K562 (cell line): Measurements from ENCODE around the gene DGCR8.
"Not testable (repeated sequence)": the region's sequence is repeated elsewhere in the genome, so short reads cannot be mapped to it uniquely, and the experiment has no call there.

Experiments used
- FOSL1 ChIP-seq: fragments of 200-800 bp; sonication (Bioruptor generic); conservative IDR thresholded peaks from 2 replicates; pipeline ENCODE4 v1.6.1; 2016; ENCODE audit warnings: missing genetic modification characterization, missing compliant biosample characterization
- JUN ChIP-seq, 2 experiments: sonication (generic) in 1 of 2; formaldehyde crosslinking in 1 of 2; IDR thresholded peaks; 2 replicates each; pipeline versions ENCODE4 v1.6.1 to v1.8.0; 2012 to 2022; ENCODE audit warnings: borderline replicate concordance in 2 of 2, mild to moderate bottlenecking in 2 of 2, improper control_type of control experiment in 1 of 2, low read depth in 1 of 2, low read length in 1 of 2, missing genetic modification reagents in 1 of 2
- KDM4B ChIP-seq, 2 experiments: fragments of 450-650 bp in 1 of 2; sonication (generic) in 1 of 2; IDR thresholded peaks; 2 replicates each; pipeline ENCODE4 v1.6.1; 2016 to 2017; ENCODE audit warnings: borderline replicate concordance in 2 of 2, antibody characterized with exemption in 1 of 2, low read depth in 1 of 2, mild to moderate bottlenecking in 1 of 2
- MEF2D ChIP-seq: conservative IDR thresholded peaks from 2 replicates; pipeline ENCODE4 v1.6.1; 2016; ENCODE audit warnings: low read depth, missing genetic modification characterization, missing compliant biosample characterization
- MTA3 ChIP-seq: fragments of 450-650 bp; formaldehyde crosslinking; IDR thresholded peaks from 2 replicates; pipeline ENCODE4 v1.6.1; 2017; ENCODE audit warnings: mild to moderate bottlenecking, borderline replicate concordance
- POLR2AphosphoS5 ChIP-seq: IDR thresholded peaks from 2 replicates; pipeline ENCODE4 v1.6.1; 2011; ENCODE audit warnings: mild to moderate bottlenecking, low read depth, low read length, moderate library complexity; ENCODE audit not compliant: control insufficient read depth, insufficient read depth
- RNF2 ChIP-seq: sonication (generic); IDR thresholded peaks from 2 replicates; pipeline ENCODE4 v1.6.1; 2016
- SIN3A ChIP-seq, 2 experiments: fragments of 150-350 bp in 1 of 2; IDR thresholded peaks; 2 replicates each; pipeline ENCODE4 v1.6.1; 2011 to 2016; ENCODE audit warnings: borderline replicate concordance in 2 of 2, low read depth in 2 of 2, low read length in 2 of 2, mild to moderate bottlenecking in 2 of 2, moderate library complexity in 2 of 2; ENCODE audit not compliant: control insufficient read depth in 1 of 2
- SNRNP70 ChIP-seq: fragments of 200-400 bp; formaldehyde crosslinking; optimal IDR thresholded peaks from 2 replicates; pipeline ENCODE3; 2017; ENCODE audit warnings: low read depth, low read length
- STAT5B ChIP-seq: fragments of 250-450 bp; sonication (Bioruptor Pico); IDR thresholded peaks from 2 replicates; pipeline ENCODE4 v1.8.0; 2021; ENCODE audit warnings: mild to moderate bottlenecking, inconsistent platforms
- TF ChIP-seq, protein P1 (sequence below): fragments of 450-650 bp; IDR thresholded peaks from 2 replicates; pipeline ENCODE4 v1.6.1; 2018; ENCODE audit not compliant: partially characterized antibody
- TF ChIP-seq, protein P2 (sequence below): fragments of 250-450 bp; sonication (Bioruptor Pico); IDR thresholded peaks from 2 replicates; pipeline ENCODE4 v1.5.0; 2020; ENCODE audit warnings: mild to moderate bottlenecking

DNA sequence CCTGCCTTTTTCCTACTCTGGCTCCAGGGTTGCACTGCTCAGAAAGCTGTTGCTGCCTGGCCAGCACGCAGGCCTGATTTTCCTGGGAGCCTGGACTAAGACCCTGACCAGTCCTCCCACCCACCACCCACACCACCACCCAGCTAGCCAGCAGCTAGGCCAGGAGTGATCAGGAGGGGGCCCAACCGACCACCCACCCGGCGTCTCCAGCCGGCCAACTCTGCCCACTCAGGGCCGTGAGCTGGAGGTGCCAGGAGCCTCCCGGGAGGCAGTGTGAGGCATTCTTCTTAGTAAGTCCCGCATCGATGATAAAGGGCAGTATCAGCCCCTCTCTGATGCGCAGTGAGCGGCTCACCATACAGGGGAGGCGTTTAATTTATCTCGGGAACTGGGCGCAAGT lies 79.5 kb downstream of the DGCR8 start:
- not testable (repeated sequence) for TF ChIP-seq STAT5B (CRISPR knock-in tag); SNRNP70; KDM4B (IDR thresholded peaks at IDR 0.05; ENCODE audit: borderline replicate concordance in 2 of 2, low read depth in 1 of 2); POLR2AphosphoS5; RNF2; FOSL1; SIN3A (IDR thresholded peaks at IDR 0.05; ENCODE audit: borderline replicate concordance in 2 of 2, control insufficient read depth in 1 of 2, low read depth in 2 of 2, low read length in 2 of 2); JUN (IDR thresholded peaks at IDR 0.05; ENCODE audit: borderline replicate concordance, low read depth, low read length); JUN (CRISPR knock-in tag; IDR thresholded peaks at IDR 0.05; ENCODE audit: borderline replicate concordance); MTA3; MEF2D (tag)
- TF ChIP-seq, protein P1, sequence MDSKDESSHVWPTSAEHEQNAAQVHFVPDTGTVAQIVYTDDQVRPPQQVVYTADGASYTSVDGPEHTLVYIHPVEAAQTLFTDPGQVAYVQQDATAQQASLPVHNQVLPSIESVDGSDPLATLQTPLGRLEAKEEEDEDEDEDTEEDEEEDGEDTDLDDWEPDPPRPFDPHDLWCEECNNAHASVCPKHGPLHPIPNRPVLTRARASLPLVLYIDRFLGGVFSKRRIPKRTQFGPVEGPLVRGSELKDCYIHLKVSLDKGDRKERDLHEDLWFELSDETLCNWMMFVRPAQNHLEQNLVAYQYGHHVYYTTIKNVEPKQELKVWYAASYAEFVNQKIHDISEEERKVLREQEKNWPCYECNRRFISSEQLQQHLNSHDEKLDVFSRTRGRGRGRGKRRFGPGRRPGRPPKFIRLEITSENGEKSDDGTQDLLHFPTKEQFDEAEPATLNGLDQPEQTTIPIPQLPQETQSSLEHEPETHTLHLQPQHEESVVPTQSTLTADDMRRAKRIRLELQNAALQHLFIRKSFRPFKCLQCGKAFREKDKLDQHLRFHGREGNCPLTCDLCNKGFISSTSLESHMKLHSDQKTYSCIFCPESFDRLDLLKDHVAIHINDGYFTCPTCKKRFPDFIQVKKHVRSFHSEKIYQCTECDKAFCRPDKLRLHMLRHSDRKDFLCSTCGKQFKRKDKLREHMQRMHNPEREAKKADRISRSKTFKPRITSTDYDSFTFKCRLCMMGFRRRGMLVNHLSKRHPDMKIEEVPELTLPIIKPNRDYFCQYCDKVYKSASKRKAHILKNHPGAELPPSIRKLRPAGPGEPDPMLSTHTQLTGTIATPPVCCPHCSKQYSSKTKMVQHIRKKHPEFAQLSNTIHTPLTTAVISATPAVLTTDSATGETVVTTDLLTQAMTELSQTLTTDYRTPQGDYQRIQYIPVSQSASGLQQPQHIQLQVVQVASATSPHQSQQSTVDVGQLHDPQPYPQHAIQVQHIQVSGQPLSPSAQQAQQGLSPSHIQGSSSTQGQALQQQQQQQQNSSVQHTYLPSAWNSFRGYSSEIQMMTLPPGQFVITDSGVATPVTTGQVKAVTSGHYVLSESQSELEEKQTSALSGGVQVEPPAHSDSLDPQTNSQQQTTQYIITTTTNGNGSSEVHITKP = not testable (repeated sequence)
- TF ChIP-seq, protein P2, sequence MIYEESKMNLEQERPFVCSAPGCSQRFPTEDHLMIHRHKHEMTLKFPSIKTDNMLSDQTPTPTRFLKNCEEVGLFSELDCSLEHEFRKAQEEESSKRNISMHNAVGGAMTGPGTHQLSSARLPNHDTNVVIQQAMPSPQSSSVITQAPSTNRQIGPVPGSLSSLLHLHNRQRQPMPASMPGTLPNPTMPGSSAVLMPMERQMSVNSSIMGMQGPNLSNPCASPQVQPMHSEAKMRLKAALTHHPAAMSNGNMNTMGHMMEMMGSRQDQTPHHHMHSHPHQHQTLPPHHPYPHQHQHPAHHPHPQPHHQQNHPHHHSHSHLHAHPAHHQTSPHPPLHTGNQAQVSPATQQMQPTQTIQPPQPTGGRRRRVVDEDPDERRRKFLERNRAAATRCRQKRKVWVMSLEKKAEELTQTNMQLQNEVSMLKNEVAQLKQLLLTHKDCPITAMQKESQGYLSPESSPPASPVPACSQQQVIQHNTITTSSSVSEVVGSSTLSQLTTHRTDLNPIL (CRISPR knock-in tag) = not testable (repeated sequence)
